HS-5 (cell line): ENCODE data around the gene NPBWR2.
"Not testable (repeated sequence)": the region's sequence is repeated elsewhere in the genome, so short reads cannot be mapped to it uniquely, and the experiment has no call there.

ENCODE experiments used
- DNase-seq: peaks from one replicate; pipeline ENCODE4 v3.0.0-alpha.2; 2012; ENCODE audit warnings: low read depth

Gene NPBWR2

DNA sequence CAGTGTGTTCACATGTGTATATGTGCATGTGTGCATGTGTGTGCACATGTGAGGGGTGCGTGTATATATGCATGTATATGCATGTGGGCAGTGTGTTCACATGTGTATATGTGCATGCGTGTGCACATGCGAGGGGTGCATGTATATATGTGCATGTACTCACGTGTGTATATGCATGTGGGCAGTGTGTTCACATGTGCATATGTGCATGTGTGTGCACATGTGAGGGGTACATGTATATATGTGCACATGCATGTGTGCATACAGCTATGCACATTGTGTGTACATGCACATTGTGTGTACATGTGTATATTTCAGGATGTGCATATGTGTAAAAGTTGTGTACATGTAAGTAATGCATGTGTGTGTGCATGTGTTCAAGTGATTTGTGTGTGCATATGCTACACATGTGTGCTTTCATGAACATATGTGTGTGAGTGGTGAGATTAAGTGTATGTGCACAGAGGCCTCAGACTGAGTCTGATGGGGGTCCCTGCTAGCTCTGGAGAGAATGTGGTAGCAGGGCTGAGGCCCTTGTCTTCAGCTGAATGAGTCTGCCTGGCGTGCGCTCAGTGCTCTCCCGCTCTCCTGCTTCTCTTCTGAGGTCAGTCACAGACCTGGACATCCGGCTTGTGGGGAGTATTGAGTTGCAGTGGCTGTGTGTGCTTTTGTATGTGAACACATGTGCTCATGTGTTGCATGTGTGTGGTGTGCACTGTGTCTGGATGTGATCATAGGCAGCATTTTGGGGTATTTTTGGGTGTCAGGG, 37.0 kb upstream of the NPBWR2 start:
- no peak for DNase-seq

DNA sequence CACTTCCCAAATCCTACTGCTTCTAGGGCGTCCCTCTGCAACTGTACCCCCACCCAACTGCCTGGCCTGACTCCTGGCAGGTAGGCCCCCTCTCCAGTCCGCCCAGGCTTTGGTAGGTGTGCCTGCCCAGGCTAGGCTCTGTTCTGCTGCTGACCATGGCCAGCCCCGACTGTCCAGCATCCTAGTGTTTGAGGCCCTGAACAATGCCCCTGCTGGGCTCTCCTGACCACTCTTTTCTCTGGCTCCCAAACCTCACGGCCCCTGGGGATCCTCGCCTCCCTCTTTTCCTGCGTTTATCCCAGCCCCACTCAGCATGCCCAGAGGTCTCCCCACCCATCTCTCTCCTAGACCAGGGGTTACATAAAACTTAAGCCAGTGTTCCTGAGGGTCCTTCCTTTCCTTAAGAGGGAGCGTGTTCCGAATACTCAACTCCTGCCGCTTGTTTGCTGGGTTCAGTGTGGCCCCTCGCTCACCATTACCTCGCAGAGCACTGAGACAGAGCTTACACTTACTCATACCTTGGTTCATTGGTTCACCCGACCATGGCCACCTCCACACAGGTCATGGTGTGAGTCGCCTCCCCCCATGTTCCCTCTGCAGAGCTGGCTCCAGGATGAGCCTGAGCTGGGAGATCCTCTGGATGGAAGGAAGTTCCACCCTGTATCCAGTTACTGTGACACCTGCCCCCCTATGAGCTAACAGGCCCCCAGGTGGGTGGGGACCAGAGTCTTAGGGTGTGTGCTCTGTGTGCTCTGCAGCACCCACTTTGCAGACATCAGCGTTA, 35.8 kb upstream of the NPBWR2 start:
- DNase-seq: no peak

DNA sequence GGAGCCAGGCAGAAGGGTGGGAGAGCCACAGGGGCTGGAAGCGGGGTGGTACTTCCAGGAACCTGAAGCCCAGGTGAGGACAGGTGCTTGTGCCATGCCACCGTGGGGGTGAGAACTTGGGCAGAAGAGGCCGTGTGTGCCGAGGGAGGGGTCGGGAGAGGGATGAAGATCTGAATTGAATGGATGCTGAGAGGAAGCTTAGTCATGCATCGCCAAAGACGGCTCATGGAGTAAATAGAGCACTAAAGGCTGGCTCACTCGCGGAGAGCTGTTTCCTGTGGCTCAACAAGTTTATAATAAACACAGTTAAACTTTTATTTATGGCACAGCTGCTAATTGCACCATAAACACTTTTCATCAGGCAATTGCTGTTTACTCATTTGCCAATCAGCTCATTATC, 35.2 kb upstream of the NPBWR2 start:
- DNase-seq: no peak

DNA sequence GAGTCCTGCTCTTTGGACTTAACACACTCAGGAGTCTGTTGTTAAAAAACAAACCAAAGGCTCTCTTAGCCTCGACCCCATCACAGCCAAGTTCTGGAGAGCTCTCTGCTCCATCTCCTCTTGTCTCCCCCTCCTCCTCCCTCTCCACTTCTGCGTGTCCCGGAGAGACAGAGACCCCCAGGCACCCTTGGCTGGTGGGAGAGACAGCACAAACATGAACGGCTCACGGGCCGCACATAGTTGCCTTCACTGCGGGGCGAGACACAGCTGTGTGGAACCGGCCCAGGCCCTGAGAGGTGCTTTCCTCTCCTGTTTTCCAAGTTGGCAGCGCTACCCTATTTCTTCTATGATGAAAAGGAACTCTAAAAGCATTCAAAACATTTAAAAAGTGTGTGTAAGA, 33.6 kb upstream of the NPBWR2 start:
- no peak for DNase-seq

- DNase-seq: no peak
Observed at GRCh38 chr20:64140061-64140931, 32.9 kb upstream of the NPBWR2 start.

DNA sequence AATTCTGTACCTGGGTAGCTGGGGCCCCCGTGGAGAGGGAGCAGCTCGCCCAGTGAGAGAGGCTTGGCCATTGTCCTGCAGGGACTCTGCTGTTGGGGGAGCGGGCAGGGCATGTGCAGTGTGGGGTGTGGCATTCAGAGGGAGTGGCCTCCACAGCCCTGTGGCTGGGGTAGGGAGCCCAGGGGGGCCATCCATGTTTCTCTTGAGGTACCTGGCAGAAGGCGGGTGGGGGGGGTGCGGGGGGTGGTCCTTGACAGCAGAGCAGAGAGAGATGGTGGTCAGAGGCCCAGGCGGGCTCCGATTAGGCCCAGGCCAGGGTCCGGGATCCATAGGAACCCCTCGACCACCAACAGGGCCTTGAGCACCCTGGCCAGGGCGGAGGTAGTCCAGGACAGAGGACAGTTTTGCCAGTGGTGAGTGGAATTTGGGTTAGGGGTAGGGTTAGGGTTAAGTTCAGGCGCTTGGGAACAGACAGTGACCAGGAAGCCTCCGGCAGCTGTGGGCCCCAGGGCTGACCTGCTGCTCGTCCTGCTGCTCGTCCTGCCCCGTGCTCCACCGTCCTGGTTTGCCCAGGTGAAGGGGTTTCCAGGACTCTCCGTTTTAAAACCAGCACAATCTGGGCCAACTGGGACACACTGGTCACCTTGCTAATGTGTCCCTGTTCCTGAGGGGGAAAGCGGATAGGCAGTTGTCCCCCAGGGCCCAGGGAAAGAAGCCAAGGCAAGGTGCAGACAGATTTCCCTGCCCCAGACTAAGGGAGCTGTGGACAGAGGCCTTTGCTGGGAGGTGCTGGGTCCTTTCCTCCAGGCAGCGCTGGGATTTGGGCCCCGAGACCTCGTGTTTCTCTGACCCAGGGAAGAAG, 32.1 kb upstream of the NPBWR2 start:
- DNase-seq: no peak

DNA sequence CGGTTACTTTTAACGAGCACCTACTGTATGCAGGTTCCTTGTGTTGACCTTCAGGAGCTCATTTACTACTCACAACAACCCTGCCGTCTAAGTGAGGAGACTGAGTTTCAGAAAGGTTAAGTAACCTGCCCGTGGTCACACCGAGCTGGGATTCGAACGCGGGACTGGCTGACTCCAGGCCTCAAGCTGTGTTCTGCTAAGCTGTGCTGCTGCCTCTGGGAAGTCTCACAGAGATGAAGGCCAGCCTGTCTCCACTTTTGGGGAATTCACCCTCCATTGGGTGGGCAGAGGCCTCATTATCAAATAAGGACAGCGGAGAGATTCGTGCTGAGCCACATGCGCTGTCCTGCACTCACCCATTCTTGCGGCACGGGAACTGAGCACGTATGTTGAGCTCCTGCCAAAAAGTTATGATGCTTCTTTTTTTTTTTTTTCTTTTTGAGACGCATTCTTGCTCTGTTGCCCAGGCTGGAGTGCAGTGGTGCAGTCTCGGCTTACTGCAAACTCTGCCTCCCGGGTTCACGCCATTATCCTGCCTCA, 31.0 kb upstream of the NPBWR2 start:
- no peak for DNase-seq

DNA sequence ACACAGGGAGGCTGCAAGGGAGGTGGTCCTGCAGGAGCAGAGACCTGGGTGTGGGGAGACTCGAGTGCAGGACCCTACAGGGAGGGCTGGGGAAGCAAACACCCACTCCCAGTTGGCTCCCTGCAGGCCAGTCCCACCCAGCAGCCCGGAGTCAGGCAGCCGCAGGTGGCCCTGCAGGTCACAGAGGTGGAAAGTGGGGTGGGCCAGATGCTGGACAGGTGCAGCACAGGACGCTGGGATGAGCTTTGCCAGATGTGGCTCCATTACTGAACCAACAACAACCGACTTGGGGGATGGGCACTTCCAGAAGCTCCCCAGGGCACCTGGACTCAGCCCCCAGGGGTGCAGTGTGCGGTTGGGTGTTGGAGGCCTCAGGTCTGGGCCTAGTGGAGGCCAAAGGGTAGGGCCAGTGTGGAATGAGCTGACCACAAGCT, 30.2 kb upstream of the NPBWR2 start:
- DNase-seq: no peak

DNA sequence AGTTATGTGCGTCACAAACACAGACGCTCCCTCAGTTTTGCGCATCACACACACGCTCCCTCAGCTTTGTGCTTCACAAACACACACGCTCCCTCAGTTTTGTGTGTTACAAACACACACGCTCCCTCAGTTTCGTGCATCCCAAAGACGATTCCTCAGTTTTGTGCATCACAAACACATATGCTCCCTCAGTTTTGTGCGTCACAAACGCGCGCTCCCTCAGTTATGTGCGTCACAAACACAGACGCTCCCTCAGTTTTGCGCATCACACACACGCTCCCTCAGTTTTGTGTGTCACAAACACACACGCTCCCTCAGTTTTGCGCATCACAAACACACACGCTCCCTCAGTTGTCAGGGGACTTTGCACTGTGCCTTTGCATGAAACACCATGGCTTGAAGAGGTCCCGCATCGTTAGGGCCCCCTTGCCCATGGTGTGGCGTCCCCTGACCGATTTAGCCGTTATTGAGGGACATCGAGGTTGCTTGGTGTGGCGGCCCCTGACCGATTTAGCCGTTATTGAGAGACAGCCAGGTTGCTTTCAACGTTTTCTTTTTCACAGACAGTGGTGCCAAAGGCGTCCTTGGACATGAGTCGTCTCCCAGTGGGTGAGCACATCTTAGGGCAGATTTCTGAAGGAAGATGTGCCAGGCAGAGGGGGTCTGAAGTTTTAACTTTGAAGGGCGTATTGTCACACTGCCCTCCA, 28.8 kb upstream of the NPBWR2 start:
- DNase-seq: no peak

DNA sequence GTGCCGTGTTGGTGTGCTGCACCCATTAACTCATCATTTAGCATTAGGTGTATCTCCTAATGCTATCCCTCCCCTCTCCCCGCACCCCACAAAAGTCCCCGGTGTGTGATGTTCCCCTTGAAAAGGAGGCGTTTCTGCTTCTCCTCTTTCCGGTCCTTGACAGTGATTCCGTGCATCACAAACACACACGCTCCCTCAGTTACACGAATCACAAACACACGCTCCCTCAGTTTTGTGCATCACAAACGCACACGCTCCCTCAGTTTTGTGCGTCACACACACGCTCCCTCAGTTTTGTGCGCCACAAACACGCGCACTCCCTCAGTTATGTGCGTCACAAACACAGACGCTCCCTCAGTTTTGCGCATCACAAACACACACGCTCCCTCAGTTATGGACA, 27.4 kb upstream of the NPBWR2 start:
- not testable (repeated sequence) for DNase-seq

- no peak for DNase-seq
Observed at GRCh38 chr20:64133951-64134407, 26.6 kb upstream of the NPBWR2 start.

GRCh38 chr20:64131406-64131805, 24.0 kb upstream of the NPBWR2 start:
- DNase-seq: no peak

DNA sequence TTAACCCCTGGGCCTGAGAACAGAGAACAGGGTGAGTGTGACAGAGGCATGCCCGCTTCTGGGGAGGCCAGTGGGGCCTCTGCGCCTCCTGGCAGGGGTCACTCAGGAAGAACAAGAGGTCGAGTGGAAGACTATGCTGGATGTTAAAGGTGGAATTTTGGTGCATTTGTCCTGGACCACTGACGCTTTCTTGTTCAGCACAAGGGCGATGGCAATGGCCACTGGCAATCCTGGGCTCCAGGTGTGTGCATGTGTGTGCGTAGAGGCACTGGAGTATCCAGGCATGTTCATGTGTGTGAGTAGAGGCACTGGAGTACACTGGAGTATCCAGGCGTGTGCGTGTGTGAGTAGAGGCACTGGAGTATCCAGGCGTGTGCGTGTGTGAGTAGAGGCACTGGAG, 23.5 kb upstream of the NPBWR2 start:
- DNase-seq: no peak

DNA sequence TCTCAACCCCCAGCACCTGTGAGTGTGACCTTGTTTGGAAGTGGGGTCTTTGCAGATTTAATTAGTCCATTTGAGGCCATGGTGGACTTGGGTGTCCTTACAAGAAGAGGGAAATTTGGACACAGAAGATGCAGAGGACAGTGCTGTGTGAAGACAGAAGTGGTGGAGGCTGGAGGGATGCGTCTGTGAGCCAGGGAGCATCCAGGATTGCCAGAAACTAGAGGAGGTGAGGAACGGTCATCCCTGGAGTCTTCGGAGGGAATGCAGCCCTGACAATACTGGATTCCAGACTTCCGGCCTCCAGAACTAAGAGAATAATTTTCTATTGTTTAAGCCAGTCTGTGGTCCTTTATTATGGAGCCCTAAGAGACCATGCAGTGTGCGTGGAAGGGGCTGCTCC, 22.9 kb upstream of the NPBWR2 start:
- no peak for DNase-seq

- DNase-seq: no peak
Observed at GRCh38 chr20:64129146-64129782, 21.9 kb upstream of the NPBWR2 start.

DNA sequence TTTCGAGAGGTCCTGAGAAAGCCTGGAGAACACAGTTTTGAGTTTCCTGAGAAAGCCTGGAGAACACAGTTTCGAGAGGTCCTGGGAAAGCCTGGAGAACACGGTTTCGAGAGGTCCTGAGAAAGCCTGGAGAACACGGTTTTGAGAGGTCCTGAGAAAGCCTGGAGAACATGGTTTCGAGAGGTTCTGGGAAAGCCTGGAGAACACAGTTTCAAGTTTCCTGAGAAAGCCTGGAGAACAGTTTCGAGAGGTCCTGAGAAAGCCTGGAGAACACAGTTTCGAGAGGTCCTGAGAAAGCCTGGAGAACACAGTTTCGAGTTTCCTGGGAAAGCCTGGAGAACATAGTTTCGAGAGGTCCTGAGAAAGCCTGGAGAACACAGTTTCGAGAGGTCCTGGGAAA, 16.2 kb upstream of the NPBWR2 start:
- DNase-seq: not testable (repeated sequence)

DNA sequence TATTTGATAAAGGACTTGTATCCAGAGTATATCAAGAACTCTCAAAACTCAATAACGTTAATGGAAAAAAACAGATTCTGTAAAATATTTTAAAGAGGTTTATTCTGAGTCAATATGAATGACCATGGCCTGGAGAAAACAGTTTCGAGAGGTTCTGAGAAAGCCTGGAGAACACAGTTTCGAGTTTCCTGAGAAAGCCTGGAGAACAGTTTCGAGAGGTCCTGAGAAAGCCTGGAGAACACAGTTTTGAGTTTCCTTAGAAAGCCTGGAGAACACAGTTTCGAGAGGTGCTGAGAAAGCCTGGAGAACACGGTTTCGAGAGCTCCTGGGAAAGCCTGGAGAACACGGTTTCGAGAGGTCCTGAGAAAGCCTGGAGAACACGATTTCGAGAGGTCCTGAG, 15.6 kb upstream of the NPBWR2 start:
- not testable (repeated sequence) for DNase-seq

- no peak for DNase-seq
Observed at GRCh38 chr20:64121586-64121985, 14.2 kb upstream of the NPBWR2 start.

- peak; percentile 6 for DNase-seq
Observed at GRCh38 chr20:64119681-64120341, 12.4 kb upstream of the NPBWR2 start.

DNA sequence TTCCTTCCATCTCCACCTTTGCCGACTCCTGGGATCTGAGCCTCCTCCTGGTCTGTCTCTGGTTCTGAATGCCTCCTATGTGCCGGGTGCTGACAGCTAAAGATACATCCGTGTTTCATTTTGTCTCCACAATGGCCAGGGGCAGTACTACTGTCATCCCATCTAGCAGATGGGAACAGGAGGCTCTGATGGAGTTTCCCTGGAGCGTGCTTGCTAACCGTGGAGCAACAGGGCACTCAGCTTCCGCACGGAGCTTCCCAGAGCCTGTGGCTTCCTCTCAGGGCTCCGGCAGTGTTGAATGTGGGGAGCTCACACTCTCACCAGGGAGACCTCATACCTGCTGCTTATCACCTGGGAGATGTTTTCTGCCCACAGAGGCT, 11.9 kb upstream of the NPBWR2 start:
- DNase-seq: no peak
